Activated effector memory CD4-positive, alpha-beta T cell treated with Interleukin-2 at 50 U/mL for 16 hours (primary cell): Measurements from ENCODE around the gene CD40LG.

Experiments used
- DNase-seq: peaks from one replicate; pipeline ENCODE4 v3.0.0-alpha.2; 2020

The CD40LG gene

GRCh38 chrX:136652822-136653723 lies 5.1 kb downstream of the CD40LG start:
- DNase-seq, result no peak

GRCh38 chrX:136656361-136656964 lies 8.5 kb downstream of the CD40LG start:
- no peak for DNase-seq

- DNase-seq, result no peak
These were observed 10.2 kb downstream of the CD40LG start for GRCh38 chrX:136658151-136658550.

GRCh38 chrX:136659174-136659573 lies 11.2 kb downstream of the CD40LG start:
- no peak for DNase-seq

- no peak for DNase-seq
These were observed 12.9 kb downstream of the CD40LG start for GRCh38 chrX:136660896-136661295.

- no peak for DNase-seq
These were observed 14.1 kb downstream of the CD40LG start for GRCh38 chrX:136662104-136662503.

- DNase-seq, result no peak
These were observed 15.0 kb downstream of the CD40LG start for GRCh38 chrX:136662976-136663375.

GRCh38 chrX:136665258-136665900 lies 17.4 kb downstream of the CD40LG start:
- DNase-seq, result no peak

- DNase-seq, result no peak
These were observed 18.1 kb downstream of the CD40LG start for GRCh38 chrX:136666088-136666487.

- DNase-seq, result no peak
These were observed 19.6 kb downstream of the CD40LG start for GRCh38 chrX:136667446-136668168.

GRCh38 chrX:136671006-136671610 lies 23.1 kb downstream of the CD40LG start:
- DNase-seq, result no peak

GRCh38 chrX:136674270-136674985 lies 26.5 kb downstream of the CD40LG start:
- DNase-seq, result no peak

- DNase-seq, result no peak
These were observed 31.6 kb downstream of the CD40LG start for GRCh38 chrX:136679531-136679930.

- DNase-seq, result no peak
These were observed 36.2 kb downstream of the CD40LG start for GRCh38 chrX:136684120-136684519.

- no peak for DNase-seq
These were observed 39.5 kb downstream of the CD40LG start for GRCh38 chrX:136687457-136687856.

- no peak for DNase-seq
These were observed 41.5 kb downstream of the CD40LG start for GRCh38 chrX:136689436-136689835.

GRCh38 chrX:136691028-136691809 lies 43.3 kb downstream of the CD40LG start:
- no peak for DNase-seq

- DNase-seq, result no peak
These were observed 44.3 kb downstream of the CD40LG start for GRCh38 chrX:136692271-136692670.

GRCh38 chrX:136694431-136695087 lies 46.6 kb downstream of the CD40LG start:
- DNase-seq, result no peak

GRCh38 chrX:136697156-136697555 lies 49.2 kb downstream of the CD40LG start:
- no peak for DNase-seq

GRCh38 chrX:136708348-136708747 lies 60.4 kb downstream of the CD40LG start:
- DNase-seq, result no peak
